Lung (tissue), 12 donors: ENCODE results near the gene ATG2B. TPM values are rescaled to one million over a fixed set of nuclear protein-coding genes. Genes with fewer than 3 reads are reported as not detected.

Experiments
- ATAC-seq: fragments of 200-7000 bp; cut with Tn5 transposase; one replicate; pipeline ENCODE4 v1.9.1; 2020; ENCODE audit warnings: moderate number of reproducible peaks; ENCODE audit not compliant: insufficient read depth, low FRiP score
- DNase-seq, 3 donors: peaks; one replicate each; pipeline ENCODE4 v3.0.0-alpha.2; 2013 to 2017
- H3K27ac ChIP-seq, 2 donors: one replicate each; pipeline ENCODE4 v1.5.1; 2013; ENCODE audit warnings: mild to moderate bottlenecking in 2 of 2, moderate library complexity in 2 of 2, control low read depth in 1 of 2, inconsistent platforms in 1 of 2, low read depth in 1 of 2, low read length in 1 of 2
- H3K27me3 ChIP-seq, 3 donors: one replicate each; pipeline ENCODE4 v1.5.1; 2013; ENCODE audit warnings: low read length in 2 of 3; ENCODE audit not compliant: control insufficient read depth in 3 of 3, insufficient read depth in 3 of 3
- H3K36me3 ChIP-seq, 4 donors: one replicate each; pipeline ENCODE4 v1.5.1; 2013; ENCODE audit warnings: low read length in 4 of 4, mild to moderate bottlenecking in 1 of 4, moderate library complexity in 1 of 4; ENCODE audit not compliant: control insufficient read depth in 4 of 4, insufficient read depth in 4 of 4
- H3K4me1 ChIP-seq, 5 donors: one replicate each; pipeline ENCODE4 v1.5.1; 2013; ENCODE audit warnings: low read length in 5 of 5, mild to moderate bottlenecking in 2 of 5, moderate library complexity in 1 of 5; ENCODE audit not compliant: control insufficient read depth in 5 of 5, insufficient read depth in 5 of 5
- H3K4me3 ChIP-seq: one replicate; pipeline ENCODE4 v1.5.1; 2013; ENCODE audit warnings: mild to moderate bottlenecking, control low read depth, moderate library complexity
- H3K9ac ChIP-seq, 2 donors: one replicate each; pipeline ENCODE4 v1.5.1; 2013; ENCODE audit warnings: low read length in 2 of 2, control low read depth in 1 of 2; ENCODE audit not compliant: insufficient read depth in 1 of 2
- H3K9me3 ChIP-seq, 4 donors: one replicate each; pipeline ENCODE4 v1.5.1; 2013; ENCODE audit warnings: low read length in 3 of 4, mild to moderate bottlenecking in 1 of 4, moderate library complexity in 1 of 4; ENCODE audit not compliant: control insufficient read depth in 4 of 4, insufficient read depth in 3 of 4
- WGBS, 2 donors: extraction: QIAGEN DNeasy Blood & Tissue Kit; methylation state at CpG; one replicate each; pipeline ENCODE4 v1.1.7; 2013; 5-methylcytosine and 5-hydroxymethylcytosine counted together
- polyA plus RNA-seq, 2 donors: library from polyadenylated mRNA; stranded (reverse); fragments of 200-250 nt; gene quantifications; one replicate each; pipeline ENCODE4 v1.2.1, GENCODE V29; 2013
- total RNA-seq, 2 donors: library from RNA; depleted of rRNA in 1 of 2; stranded (reverse); fragments of >200 nt in 1 of 2; gene quantifications; one replicate each; pipeline ENCODE4 v1.2.1, GENCODE V29; 2014 to 2021
- TF ChIP-seq, protein P1 (sequence below): IDR thresholded peaks from 2 replicates; pipeline ENCODE4 v1.5.1; 2012; ENCODE audit warnings: mild to moderate bottlenecking; ENCODE audit errors: control extremely low read depth, extremely low read depth
- donor health status: control.
- donor health status: control.
- donor health status: Bipolar disorder and iron deficiency.
- donor health status: healthy.
- donor health status: DM: yes; HTN: yes; CAD: no.

Gene ATG2B
- total and polyA plus RNA-seq, 4 donors = 3.6 to 64.3 (median 13.2) TPM

- 96 to 97% methylated on average over 18 of the region's 18 CpGs for WGBS, 2 donors
- Histone ChIP-seq H3K27ac (no peak overlapping the region), H3K27me3 (no peaks in the 10 kb centered on the region), H3K9ac (no peak overlapping the region), H3K4me1 (peaks cover 0 to 13% (median 0%) of the 10 kb centered on the region in 5 donors), H3K9me3 (peaks cover 0 to 4% (median 0%) of the 10 kb centered on the region in 4 donors), H3K4me3 (no peak overlapping the region), H3K36me3 (no peaks in the 10 kb centered on the region)
- TF ChIP-seq, protein P1, sequence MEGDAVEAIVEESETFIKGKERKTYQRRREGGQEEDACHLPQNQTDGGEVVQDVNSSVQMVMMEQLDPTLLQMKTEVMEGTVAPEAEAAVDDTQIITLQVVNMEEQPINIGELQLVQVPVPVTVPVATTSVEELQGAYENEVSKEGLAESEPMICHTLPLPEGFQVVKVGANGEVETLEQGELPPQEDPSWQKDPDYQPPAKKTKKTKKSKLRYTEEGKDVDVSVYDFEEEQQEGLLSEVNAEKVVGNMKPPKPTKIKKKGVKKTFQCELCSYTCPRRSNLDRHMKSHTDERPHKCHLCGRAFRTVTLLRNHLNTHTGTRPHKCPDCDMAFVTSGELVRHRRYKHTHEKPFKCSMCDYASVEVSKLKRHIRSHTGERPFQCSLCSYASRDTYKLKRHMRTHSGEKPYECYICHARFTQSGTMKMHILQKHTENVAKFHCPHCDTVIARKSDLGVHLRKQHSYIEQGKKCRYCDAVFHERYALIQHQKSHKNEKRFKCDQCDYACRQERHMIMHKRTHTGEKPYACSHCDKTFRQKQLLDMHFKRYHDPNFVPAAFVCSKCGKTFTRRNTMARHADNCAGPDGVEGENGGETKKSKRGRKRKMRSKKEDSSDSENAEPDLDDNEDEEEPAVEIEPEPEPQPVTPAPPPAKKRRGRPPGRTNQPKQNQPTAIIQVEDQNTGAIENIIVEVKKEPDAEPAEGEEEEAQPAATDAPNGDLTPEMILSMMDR = no peak
- DNase-seq (no peak), ATAC-seq (no peak)
These were observed 122.5 kb downstream of the ATG2B start for GRCh38 chr14:96240641-96241040.

- Histone ChIP-seq H3K4me3 (no peak overlapping the region), H3K4me1 (peaks cover 0 to 14% (median 0%) of the 10 kb centered on the region in 5 donors), H3K27ac (no peak overlapping the region), H3K27me3 (no peaks in the 10 kb centered on the region), H3K9ac (no peak overlapping the region), H3K9me3 (peaks cover 0 to 4% (median 0%) of the 10 kb centered on the region in 4 donors), H3K36me3 (no peaks in the 10 kb centered on the region)
- TF ChIP-seq, protein P1 = no peak
- no peak for DNase-seq
- 63 to 72% methylated on average over 9 of the region's 9 CpGs for WGBS, 2 donors
- ATAC-seq = peak; percentile 42
These were observed 123.4 kb downstream of the ATG2B start for GRCh38 chr14:96239711-96240141.

DNA sequence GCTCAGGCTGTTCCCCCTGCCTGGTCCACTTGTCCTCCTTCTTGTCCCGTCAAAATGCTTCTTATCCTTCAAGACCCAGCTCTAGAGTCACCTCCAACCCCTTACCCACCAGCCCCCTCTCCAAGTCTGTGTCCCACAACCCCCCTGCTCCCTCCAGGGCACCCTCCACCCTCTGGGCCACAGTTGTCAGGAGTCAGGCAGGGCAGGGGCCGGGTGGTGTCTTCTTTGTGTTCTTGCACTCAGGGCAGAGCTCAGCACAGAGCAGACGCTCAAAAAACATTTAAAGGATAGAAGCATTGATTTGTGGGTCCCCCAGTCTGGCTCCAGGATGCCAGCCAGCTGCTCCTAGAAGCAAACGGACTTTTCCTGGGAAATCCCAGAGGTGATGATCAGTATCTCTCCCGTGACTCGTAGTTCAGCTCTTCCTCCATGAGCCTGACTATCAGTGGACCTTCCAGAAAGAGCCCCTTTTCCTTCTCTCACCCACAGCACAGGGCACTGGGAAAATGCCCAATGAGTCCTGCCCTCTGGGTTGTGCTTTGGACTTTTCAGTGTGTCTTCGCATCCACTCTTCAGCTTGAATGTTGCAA lies 124.4 kb downstream of the ATG2B start:
- WGBS, 2 donors = 78 to 79% methylated on average over 7 of the region's 7 CpGs

More for the DNA sequence above, 124.4 kb downstream of the ATG2B start:
- H3K27ac ChIP-seq = no peak overlapping the region
- H3K4me3 ChIP-seq = no peak overlapping the region
- H3K4me1 ChIP-seq = peaks cover 0 to 13% (median 0%) of the 10 kb centered on the region in 5 donors
- TF ChIP-seq, protein P1 = no peak
- no peaks in the 10 kb centered on the region for H3K36me3 ChIP-seq
- no peak overlapping the region for H3K9ac ChIP-seq
- ATAC-seq = no peak
- no peaks in the 10 kb centered on the region for H3K27me3 ChIP-seq
- peaks cover 0 to 4% (median 0%) of the 10 kb centered on the region in 4 donors for H3K9me3 ChIP-seq
- DNase-seq = no peak
